T-helper 1 cell treated with Interleukin-12 subunit alpha and Interleukin-12 subunit beta and Interleukin-4 antibody, amounts not matched to agents 30 μg/mL and 1 μg/mL, for 36 hours (primary cell): ENCODE data around the gene RPL10A.
"Not testable (repeated sequence)": the region's sequence is repeated elsewhere in the genome, so short reads cannot be mapped to it uniquely, and the experiment has no call there.

Experiments used
- H3K27ac Mint-ChIP-seq: one replicate; pipeline ENCODE4 v1.8.0; 2021; ENCODE audit warnings: mild to moderate bottlenecking, mixed read lengths
- H3K27me3 Mint-ChIP-seq: one replicate; pipeline ENCODE4 v1.8.0; 2021; ENCODE audit warnings: low read depth, mixed read lengths
- H3K36me3 Mint-ChIP-seq: one replicate; pipeline ENCODE4 v1.8.0; 2021; ENCODE audit warnings: low read depth, mixed read lengths
- H3K4me1 Mint-ChIP-seq: one replicate; pipeline ENCODE4 v1.8.0; 2021; ENCODE audit warnings: low read depth, mixed read lengths
- H3K4me3 Mint-ChIP-seq: one replicate; pipeline ENCODE4 v1.8.0; 2021; ENCODE audit warnings: mild to moderate bottlenecking, moderate library complexity, mixed read lengths
- H3K9me3 Mint-ChIP-seq: one replicate; pipeline ENCODE4 v1.8.0; 2021; ENCODE audit warnings: mixed read lengths

Gene RPL10A

DNA sequence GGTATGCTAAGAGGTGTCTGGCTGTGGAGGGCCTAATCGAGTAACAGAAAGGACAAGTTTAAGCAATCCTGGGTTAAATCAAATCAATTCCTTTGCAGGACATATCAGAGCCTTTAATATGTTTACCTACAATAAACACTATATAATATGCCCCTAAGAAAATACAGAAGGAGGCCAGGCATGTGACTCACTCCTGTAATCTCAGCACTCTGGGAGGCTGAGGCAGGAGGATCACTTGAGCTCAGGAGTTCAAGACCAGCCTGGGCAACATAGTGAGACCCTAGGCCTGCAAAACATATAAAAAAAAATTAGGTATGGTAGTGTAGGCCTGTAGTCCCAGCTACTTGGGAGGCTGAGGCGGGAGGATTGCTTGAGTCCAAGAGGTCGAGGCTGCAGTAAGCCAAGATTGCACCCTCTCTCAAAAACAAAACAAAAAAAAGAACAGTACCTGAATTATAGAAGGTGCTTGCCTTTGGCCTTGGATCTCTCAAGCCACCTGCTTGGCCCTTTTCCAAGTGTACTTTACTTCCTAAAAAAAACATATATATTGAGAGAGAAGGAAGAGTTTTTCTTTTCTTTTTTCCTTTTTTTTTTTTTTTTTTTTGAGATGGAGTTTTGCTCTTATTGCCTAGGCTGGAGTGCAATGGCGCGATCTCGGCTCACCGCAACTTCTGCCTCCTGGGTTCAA lies 29.7 kb upstream of the RPL10A start:
- not testable (repeated sequence) for H3K27me3 Mint-ChIP-seq, H3K27ac Mint-ChIP-seq, H3K36me3 Mint-ChIP-seq, H3K9me3 Mint-ChIP-seq, H3K4me1 Mint-ChIP-seq, H3K4me3 Mint-ChIP-seq

GRCh38 chr6:35439308-35439707 lies 28.9 kb upstream of the RPL10A start:
- no peak overlapping the region for H3K4me3 Mint-ChIP-seq
- H3K27ac Mint-ChIP-seq, result no peak overlapping the region
- no peaks in the 10 kb centered on the region for H3K9me3 Mint-ChIP-seq
- no peaks in the 10 kb centered on the region for H3K36me3 Mint-ChIP-seq
- no peaks in the 10 kb centered on the region for H3K4me1 Mint-ChIP-seq
- H3K27me3 Mint-ChIP-seq, result no peaks in the 10 kb centered on the region

DNA sequence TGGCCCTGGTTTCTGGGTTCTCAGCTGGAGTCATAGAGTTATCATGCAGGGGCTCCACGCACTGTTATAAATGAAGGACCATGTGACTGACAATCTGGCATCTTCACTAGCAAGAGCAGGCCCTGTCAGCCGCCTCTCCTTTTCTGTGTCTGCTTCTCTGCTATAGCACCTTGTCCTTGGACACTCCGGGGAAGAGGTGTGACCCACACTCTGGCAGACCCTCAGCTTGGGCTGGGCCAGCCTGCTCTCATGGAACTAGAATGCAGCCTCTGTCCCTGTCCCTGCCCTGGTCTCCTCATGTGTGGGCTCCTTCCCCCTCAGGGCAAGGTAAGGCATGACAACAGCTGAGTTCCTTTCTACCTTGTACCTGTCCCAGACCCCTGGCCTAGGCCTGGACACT lies 27.0 kb upstream of the RPL10A start:
- no peaks in the 10 kb centered on the region for H3K36me3 Mint-ChIP-seq
- no peaks in the 10 kb centered on the region for H3K9me3 Mint-ChIP-seq
- H3K27me3 Mint-ChIP-seq, result no peaks in the 10 kb centered on the region
- no peak overlapping the region for H3K4me3 Mint-ChIP-seq
- H3K4me1 Mint-ChIP-seq, result peaks cover 9% of the 10 kb centered on the region
- no peak overlapping the region for H3K27ac Mint-ChIP-seq

GRCh38 chr6:35441642-35442041 lies 26.6 kb upstream of the RPL10A start:
- Mint-ChIP-seq H3K4me1 (peaks cover 11% of the 10 kb centered on the region), H3K27me3 (no peaks in the 10 kb centered on the region), H3K27ac (no peak overlapping the region), H3K9me3 (no peaks in the 10 kb centered on the region), H3K36me3 (no peaks in the 10 kb centered on the region), H3K4me3 (no peak overlapping the region)

GRCh38 chr6:35442693-35443092 lies 25.5 kb upstream of the RPL10A start:
- Mint-ChIP-seq H3K27ac (no peak overlapping the region), H3K4me1 (peaks cover 13% of the 10 kb centered on the region), H3K36me3 (no peaks in the 10 kb centered on the region), H3K27me3 (peaks cover 5% of the 10 kb centered on the region), H3K4me3 (no peak overlapping the region), H3K9me3 (no peaks in the 10 kb centered on the region)

- no peak overlapping the region for H3K4me3 Mint-ChIP-seq
- no peak overlapping the region for H3K27ac Mint-ChIP-seq
- H3K9me3 Mint-ChIP-seq, result no peaks in the 10 kb centered on the region
- H3K27me3 Mint-ChIP-seq, result peaks cover 5% of the 10 kb centered on the region
- H3K36me3 Mint-ChIP-seq, result no peaks in the 10 kb centered on the region
- H3K4me1 Mint-ChIP-seq, result peaks cover 13% of the 10 kb centered on the region
These were observed 24.7 kb upstream of the RPL10A start for GRCh38 chr6:35443341-35444030.

DNA sequence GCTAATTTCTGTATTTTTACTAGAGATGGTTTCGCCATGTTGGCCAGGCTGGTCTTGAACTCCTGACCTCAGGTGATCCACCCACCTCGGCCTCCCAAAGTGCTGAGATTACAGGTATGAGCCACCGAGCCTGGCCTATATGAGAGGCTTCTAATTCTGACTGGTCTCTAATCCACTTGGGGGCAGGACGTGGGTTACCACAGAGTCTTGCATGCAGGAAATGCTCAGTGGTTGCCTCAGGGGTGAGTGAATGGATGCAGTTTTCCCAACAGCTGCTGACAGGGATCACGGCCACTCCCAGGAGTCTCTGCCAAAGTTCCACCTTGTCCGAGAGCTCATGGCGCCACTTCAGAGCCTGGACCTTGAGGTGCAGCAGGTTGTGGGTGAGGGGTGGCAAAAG lies 22.5 kb upstream of the RPL10A start:
- Mint-ChIP-seq H3K4me1 (peaks cover 16% of the 10 kb centered on the region), H3K4me3 (no peak overlapping the region), H3K27me3 (peaks cover 10% of the 10 kb centered on the region), H3K36me3 (no peaks in the 10 kb centered on the region), H3K9me3 (no peaks in the 10 kb centered on the region), H3K27ac (no peak overlapping the region)

DNA sequence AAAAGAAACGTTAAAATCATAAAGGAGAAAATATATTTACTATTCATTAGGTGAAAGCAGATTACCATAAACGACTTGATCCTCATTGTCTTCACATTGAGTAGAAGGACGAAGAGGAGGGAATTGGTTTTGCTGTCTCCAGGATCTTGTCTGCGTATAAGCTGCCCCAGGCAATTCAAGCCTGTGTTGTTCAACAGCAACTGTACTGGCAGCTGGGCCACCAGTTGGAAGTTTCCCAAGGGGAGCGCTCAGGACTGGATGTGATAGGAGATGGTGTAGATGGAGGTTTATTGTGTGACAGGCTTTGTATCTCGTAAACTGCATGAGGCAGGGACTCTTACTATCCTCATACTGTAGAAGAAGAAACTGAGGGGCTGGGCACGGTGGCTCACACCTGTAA lies 20.0 kb upstream of the RPL10A start:
- Mint-ChIP-seq H3K9me3 (no peaks in the 10 kb centered on the region), H3K27me3 (peaks cover 20% of the 10 kb centered on the region), H3K27ac (peak overlapping the region; percentile 27), H3K4me1 (peaks cover 30% of the 10 kb centered on the region), H3K36me3 (no peaks in the 10 kb centered on the region), H3K4me3 (no peak overlapping the region)

GRCh38 chr6:35449287-35449881 lies 18.8 kb upstream of the RPL10A start:
- Mint-ChIP-seq H3K4me1 (peaks cover 38% of the 10 kb centered on the region), H3K27ac (no peak overlapping the region), H3K36me3 (peaks cover 2% of the 10 kb centered on the region), H3K9me3 (no peaks in the 10 kb centered on the region), H3K4me3 (no peak overlapping the region), H3K27me3 (peaks cover 20% of the 10 kb centered on the region)

DNA sequence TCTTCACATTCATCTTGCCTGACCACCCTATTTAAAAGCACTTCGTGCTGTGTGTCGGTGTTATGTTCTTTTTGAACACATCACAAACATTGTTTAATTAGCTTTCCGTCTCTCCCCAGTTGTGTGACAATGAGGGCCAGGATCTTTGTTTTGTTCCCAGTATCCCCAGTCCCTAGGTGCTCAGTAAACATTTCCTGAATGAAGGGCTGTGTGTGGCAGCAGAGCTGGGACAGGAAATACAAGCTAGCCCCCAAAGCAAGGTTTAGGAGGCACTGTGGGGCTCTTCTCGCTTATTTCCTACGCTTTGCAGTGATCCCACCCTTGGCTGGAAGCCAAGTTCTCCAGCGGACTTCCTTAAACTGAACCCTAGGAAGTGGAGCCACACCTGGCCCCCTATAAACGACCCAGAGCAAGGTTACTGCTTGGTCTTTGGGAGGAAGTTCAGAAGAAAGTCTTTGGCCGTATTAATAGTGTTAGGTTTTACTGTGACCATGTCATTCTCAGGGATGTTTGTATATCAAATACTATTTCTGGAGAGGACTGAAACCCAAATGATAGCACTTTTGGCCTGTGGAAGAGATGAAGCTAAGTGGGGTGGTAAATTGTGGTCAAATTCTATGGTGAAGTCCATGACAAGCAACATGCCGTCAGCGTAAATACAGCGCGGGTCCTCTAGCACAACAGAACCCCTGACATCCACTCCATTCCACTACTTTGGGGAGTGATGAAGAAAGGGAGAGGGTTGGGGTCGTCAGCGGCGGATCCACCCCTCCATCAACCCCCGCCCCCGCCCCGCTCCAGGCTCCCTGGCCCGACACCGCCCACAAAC lies 16.6 kb upstream of the RPL10A start:
- Mint-ChIP-seq H3K9me3 (no peaks in the 10 kb centered on the region), H3K4me3 (peak overlapping the region; percentile 85), H3K4me1 (peaks cover 32% of the 10 kb centered on the region), H3K27me3 (peaks cover 20% of the 10 kb centered on the region), H3K27ac (peak overlapping the region; percentile 12), H3K36me3 (peaks cover 3% of the 10 kb centered on the region)

GRCh38 chr6:35452183-35453090 lies 15.8 kb upstream of the RPL10A start, which contains the start of gene FANCE:
TSS of gene FANCE (plus strand) at chr6:35452338. CDS start at chr6:35452546, 208 bp downstream.
- H3K9me3 Mint-ChIP-seq, result no peaks in the 10 kb centered on the region
- peaks cover 3% of the 10 kb centered on the region for H3K36me3 Mint-ChIP-seq
- H3K4me1 Mint-ChIP-seq, result peaks cover 29% of the 10 kb centered on the region
- peaks cover 17% of the 10 kb centered on the region for H3K27me3 Mint-ChIP-seq
- peak within 1 kb of the TSS; percentile 41 for H3K27ac Mint-ChIP-seq
- peak within 1 kb of the TSS; percentile 85 for H3K4me3 Mint-ChIP-seq

GRCh38 chr6:35453236-35453635 lies 15.0 kb upstream of the RPL10A start:
- peak overlapping the region; percentile 73 for H3K4me3 Mint-ChIP-seq

DNA sequence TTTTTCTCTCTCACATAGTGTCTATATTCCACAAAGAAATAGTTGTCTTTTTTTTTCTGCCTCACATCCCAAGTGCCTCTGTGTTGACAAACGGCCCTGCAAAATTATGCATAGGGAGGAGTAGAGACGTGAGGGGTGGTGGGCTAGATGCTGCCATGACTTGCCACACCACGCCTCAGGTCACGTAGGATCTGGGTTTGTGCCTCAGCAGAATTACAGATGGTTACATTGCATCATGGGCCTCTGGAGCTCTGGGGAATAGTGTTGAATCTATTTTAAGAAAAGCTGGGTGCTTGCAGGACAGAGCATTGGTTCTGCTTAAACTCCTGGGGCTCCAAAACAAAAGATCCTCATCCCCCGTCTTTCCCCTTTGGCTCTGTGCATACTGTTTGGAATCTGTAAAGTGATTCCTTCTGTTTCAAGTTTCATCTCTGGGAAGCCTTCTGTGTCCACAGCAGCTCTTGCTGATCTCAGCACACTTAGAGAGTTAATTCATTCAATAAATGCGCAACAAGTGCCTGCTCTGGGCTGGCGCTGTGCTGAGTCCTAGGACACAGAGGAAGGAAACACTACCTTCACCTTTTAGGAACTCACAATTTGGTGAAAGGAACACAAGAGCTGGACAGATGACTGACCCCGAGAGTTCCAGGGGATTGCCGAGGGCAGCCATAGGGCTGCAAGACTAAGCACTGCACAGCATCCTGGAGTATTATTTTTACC lies 13.7 kb upstream of the RPL10A start:
- Mint-ChIP-seq H3K4me1 (peaks cover 34% of the 10 kb centered on the region), H3K27ac (no peak overlapping the region), H3K9me3 (no peaks in the 10 kb centered on the region), H3K36me3 (peaks cover 15% of the 10 kb centered on the region), H3K4me3 (peak overlapping the region; percentile 42), H3K27me3 (peaks cover 15% of the 10 kb centered on the region)

More at GRCh38 chr6:35453236-35453635, 15.0 kb upstream of the RPL10A start:
- H3K4me1 Mint-ChIP-seq, result peaks cover 34% of the 10 kb centered on the region
- no peaks in the 10 kb centered on the region for H3K9me3 Mint-ChIP-seq
- peaks cover 15% of the 10 kb centered on the region for H3K27me3 Mint-ChIP-seq
- peaks cover 9% of the 10 kb centered on the region for H3K36me3 Mint-ChIP-seq
- H3K27ac Mint-ChIP-seq, result no peak overlapping the region
